ENCODE measurements around the gene ATG12. TPM values are rescaled to one million over a fixed set of nuclear protein-coding genes. Genes with fewer than 3 reads are reported as not detected.

The ATG12 gene
- total and polyA plus RNA-seq, 2 of the 8 experiments (the other 6 are each of a cell fraction or from before 2014, with no cell fraction given) = 23.8 to 49.3 TPM

GRCh38 chr5:115813719-115814118 lies 27.6 kb downstream of the ATG12 start:
- Histone ChIP-seq H3K4me1 (replicated peaks in 1 of 4; ENCODE audit: control insufficient read depth in 3 of 4, insufficient read depth in 4 of 4, low read length in 3 of 4) (peaks cover 0 to 3% (median 1%) of the 10 kb centered on the region in 4 experiments; a peak in 4 of 7 replicates), H3K23me2 (ENCODE audit: low read depth, low read length) (peaks cover 11% of the 10 kb centered on the region), H2BK12ac (ENCODE audit: low read depth, low read length) (no peak overlapping the region), H4K20me1 (replicated peaks in 1 of 2; ENCODE audit: control insufficient read depth in 1 of 2, insufficient read depth in 2 of 2, low read length in 2 of 2) (peaks cover 0 to 3% of the 10 kb centered on the region in 2 experiments), H3K36me3 (ENCODE audit: control insufficient read depth in 2 of 4, insufficient read depth in 4 of 4, low read length in 3 of 4) (peaks cover 0 to 12% (median 1%) of the 10 kb centered on the region in 4 experiments; a peak in 4 of 8 replicates), H4K5ac (ENCODE audit: insufficient read length, low read depth, low read length) (no peak overlapping the region), H2BK120ac (replicated peaks; ENCODE audit: low read depth, low read length) (no peak overlapping the region), H3K27ac (ENCODE audit: low read depth, low read length) (no peak overlapping the region), H3K27me3 (replicated peaks in 1 of 4; ENCODE audit: control insufficient read depth in 3 of 4, extremely low read depth in 1 of 4, insufficient read depth in 3 of 4, low read length in 3 of 4) (peaks cover 0 to 22% (median 12%) of the 10 kb centered on the region in 4 experiments; a peak in 6 of 7 replicates), H3K79me2 (ENCODE audit: control insufficient read depth in 1 of 2, insufficient read depth in 2 of 2, low read length in 2 of 2) (peaks cover 0 to 3% of the 10 kb centered on the region in 2 experiments; a peak in 1 of 4 replicates), H3K4ac (replicated peaks; ENCODE audit: insufficient read length, low read depth, low read length) (no peak overlapping the region), H4K8ac (ENCODE audit: extremely low read depth, insufficient read depth, low read length) (no peak overlapping the region), H4K91ac (replicated peaks; ENCODE audit: insufficient read length, low read length) (no peak overlapping the region), H3K14ac (ENCODE audit: insufficient read length) (no peak overlapping the region), H2BK5ac (ENCODE audit: low read depth, low read length) (no peak overlapping the region), H3K18ac (ENCODE audit: extremely low read depth, low read length) (no peak overlapping the region), H3K9ac (replicated peaks in 1 of 4; ENCODE audit: extremely low read depth in 1 of 4, low read depth in 3 of 4, low read length in 3 of 4) (no peak overlapping the region), H3K56ac (replicated peaks; ENCODE audit: insufficient read length, low read depth, low read length) (no peak overlapping the region), H3K79me1 (ENCODE audit: low read depth, low read length) (no peaks in the 10 kb centered on the region; the same call in 1 of the 2 replicates), H3K4me2 (ENCODE audit: insufficient read depth in 1 of 2, low read depth in 2 of 2, low read length in 2 of 2) (peak overlapping the region in 1 of 2 experiments; percentile 78; a peak in 1 of 4 replicates), H2BK15ac (ENCODE audit: low read length) (no peak overlapping the region), H2AK5ac (ENCODE audit: low read depth, low read length) (no peak overlapping the region), H3K23ac (ENCODE audit: insufficient read length) (no peak overlapping the region), H3K4me3 (ENCODE audit: extremely low read depth in 1 of 4, insufficient read depth in 2 of 4, low read depth in 3 of 4, low read length in 4 of 4) (no peak overlapping the region; a peak in 1 of 8 replicates), H3K9me3 (ENCODE audit: insufficient read depth in 2 of 2, low read depth in 1 of 2, low read length in 1 of 2) (no peaks in the 10 kb centered on the region), H2BK20ac (ENCODE audit: low read length) (no peak overlapping the region), H2AFZ (ENCODE audit: low read length) (no peak overlapping the region)
- DNase-seq (ENCODE audit: low read depth in 1 of 2, low spot score in 2 of 2) = no peak
- ChIA-PET POLR2A (ENCODE audit: partially characterized antibody) (no interaction called here), CTCF (ENCODE audit: partially characterized antibody) (interaction anchor here (0.7 to 4.0 kb wide), 3 partner anchors 16 to 41 kb away, joined by 3 to 14 read pairs (median 4); no protein-coding TSS in a partner anchor)
- 94% methylated on average over 5 of the region's 5 CpGs; no CpG with 5 or more reads in 1 of the 2 experiments for WGBS, 2 experiments (ENCODE audit: extremely low coverage in 1 of 2, insufficient coverage in 1 of 2, insufficient read length in 1 of 2, insufficient replicate concordance in 2 of 2, low coverage in 1 of 2, low lambda C conversion rate in 2 of 2, missing lambda C conversion rate in 1 of 2)
- no peak for FAIRE-seq
- TF ChIP-seq POLR2AphosphoS5 (IDR thresholded peaks at IDR 0.05; ENCODE audit: low read depth, low read length) (no peak), ASH2L (IDR thresholded peaks at IDR 0.05; ENCODE audit: low read length) (no peak), CTCF (IDR thresholded peaks at IDR 0.05; ENCODE audit: control extremely low read depth in 1 of 3, insufficient read depth in 1 of 3, low read depth in 1 of 3, low read length in 3 of 3) (no peak), TEAD4 (IDR thresholded peaks at IDR 0.05; ENCODE audit: low read depth, low read length) (no peak), JUN (IDR thresholded peaks at IDR 0.05; ENCODE audit: low read depth, low read length) (no peak), SRF (IDR thresholded peaks at IDR 0.05; ENCODE audit: low read depth, low read length) (no peak), POLR2A (IDR thresholded peaks at IDR 0.05; ENCODE audit: control extremely low read depth in 1 of 2, low read depth in 2 of 2, low read length in 2 of 2) (no peak), USF2 (IDR thresholded peaks at IDR 0.05; ENCODE audit: low read length) (no peak), HDAC6 (IDR thresholded peaks at IDR 0.05; ENCODE audit: low read depth, low read length) (no peak), SP4 (IDR thresholded peaks at IDR 0.05; ENCODE audit: low read length) (no peak)
